Neural cell (in vitro differentiated cells): ENCODE measurements around the gene PPM1H. TPM values are rescaled to one million over a fixed set of nuclear protein-coding genes. Genes with fewer than 3 reads are reported as not detected.

Experiments used
- H2AFZ ChIP-seq: fragments of 200-600, 300-800 bp; sonication (generic), shearing (Covaris generic); 2 replicates; pipeline ENCODE4 v1.6.0; 2014; ENCODE audit warnings: low read depth, mild to moderate bottlenecking, antibody characterized with exemption, low read length, moderate library complexity
- H3F3A ChIP-seq: fragments of 200-600 bp; shearing (Covaris generic); 2 replicates; pipeline ENCODE4 v1.6.1; 2016; ENCODE audit warnings: mild to moderate bottlenecking, moderate library complexity, mixed read lengths, antibody characterized with exemption, low read length; ENCODE audit not compliant: insufficient read depth, poor library complexity, severe bottlenecking
- H3K27ac ChIP-seq: fragments of 200-600, 300-800 bp; sonication (generic), shearing (Covaris generic); 2 replicates; pipeline ENCODE4 v1.5.1; 2014; ENCODE audit warnings: mild to moderate bottlenecking, low read length, moderate library complexity
- H3K27me3 ChIP-seq: fragments of 300-800, 200-600 bp; sonication (generic), shearing (Covaris generic); 2 replicates; pipeline ENCODE4 v1.6.0; 2014; ENCODE audit warnings: mild to moderate bottlenecking, low read depth, low read length, moderate library complexity; ENCODE audit not compliant: insufficient read depth
- H3K36me3 ChIP-seq: fragments of 300-800, 200-600 bp; sonication (generic), shearing (Covaris generic); 2 replicates; pipeline ENCODE4 v1.5.1; 2014; ENCODE audit warnings: mild to moderate bottlenecking, antibody characterized with exemption, low read length, moderate library complexity; ENCODE audit not compliant: insufficient read depth
- H3K4me2 ChIP-seq: fragments of 300-800, 200-600 bp; sonication (generic), shearing (Covaris generic); 2 replicates; pipeline ENCODE4 v1.6.0; 2014; ENCODE audit warnings: mild to moderate bottlenecking, low read length
- H3K4me3 ChIP-seq: fragments of 300-800, 200-600 bp; sonication (generic), shearing (Covaris generic); 2 replicates; pipeline ENCODE4 v1.5.1; 2014; ENCODE audit warnings: mild to moderate bottlenecking, low read length, moderate library complexity
- H3K79me2 ChIP-seq: fragments of 200-600 bp; shearing (Covaris generic); replicated peaks from 2 replicates; pipeline ENCODE4 v1.6.0; 2014; ENCODE audit warnings: mild to moderate bottlenecking, low read length, moderate library complexity; ENCODE audit not compliant: insufficient read depth
- H3K9ac ChIP-seq: fragments of 300-800, 200-600 bp; sonication (generic), shearing (Covaris generic); 2 replicates; pipeline ENCODE4 v1.6.1; 2016; ENCODE audit warnings: mild to moderate bottlenecking, low read length, mixed read lengths
- H3K9me2 ChIP-seq: fragments of 200-600 bp; shearing (Covaris generic); 2 replicates; pipeline ENCODE4 v1.6.1; 2016; ENCODE audit warnings: mild to moderate bottlenecking, low read length, mixed read lengths; ENCODE audit not compliant: insufficient read depth
- H3K9me3 ChIP-seq: fragments of 200-600, 300-800 bp; sonication (generic), shearing (Covaris generic); 2 replicates; pipeline ENCODE4 v1.6.1; 2016; ENCODE audit warnings: mild to moderate bottlenecking, mixed run types, low read length, moderate library complexity, mixed read lengths
- H4K20me1 ChIP-seq: fragments of 200-600 bp; shearing (Covaris generic); 2 replicates; pipeline ENCODE4 v1.6.1; 2016; ENCODE audit warnings: mild to moderate bottlenecking, mixed run types; ENCODE audit not compliant: insufficient read depth
- CTCF ChIP-seq: fragments of 450-650 bp; IDR thresholded peaks from 2 replicates; pipeline ENCODE4 v1.5.1; 2014; ENCODE audit warnings: antibody characterized with exemption, mild to moderate bottlenecking, moderate library complexity; ENCODE audit not compliant: poor library complexity, severe bottlenecking
- EP300 ChIP-seq: fragments of 450-650 bp; conservative IDR thresholded peaks from 2 replicates; pipeline ENCODE4 v1.6.1; 2014; ENCODE audit warnings: antibody characterized with exemption, mild to moderate bottlenecking, moderate library complexity; ENCODE audit not compliant: poor library complexity, severe bottlenecking
- EZH2 ChIP-seq: fragments of 200-600, 300-800 bp; shearing (Covaris generic), sonication (generic); IDR thresholded peaks from 2 replicates; pipeline ENCODE4 v1.6.1; 2014; ENCODE audit warnings: antibody characterized with exemption, low read length, borderline replicate concordance, mild to moderate bottlenecking; ENCODE audit not compliant: insufficient read depth, poor library complexity, severe bottlenecking
- MXI1 ChIP-seq: fragments of 450-650 bp; conservative IDR thresholded peaks from 2 replicates; pipeline ENCODE4 v1.6.1; 2014; ENCODE audit warnings: antibody characterized with exemption, mild to moderate bottlenecking; ENCODE audit not compliant: poor library complexity, severe bottlenecking
- POLR2AphosphoS5 ChIP-seq: IDR thresholded peaks from 2 replicates; pipeline ENCODE4 v1.6.1; 2012
- RAD21 ChIP-seq: fragments of 450-650 bp; conservative IDR thresholded peaks from 2 replicates; pipeline ENCODE4 v1.6.1; 2014; ENCODE audit warnings: antibody characterized with exemption, mild to moderate bottlenecking, moderate library complexity
- REST ChIP-seq: IDR thresholded peaks from 2 replicates; pipeline ENCODE4 v1.6.1; 2012; ENCODE audit warnings: borderline replicate concordance
- SMC3 ChIP-seq: fragments of 450-650 bp; conservative IDR thresholded peaks from 2 replicates; pipeline ENCODE4 v1.6.1; 2014; ENCODE audit warnings: antibody characterized with exemption, mild to moderate bottlenecking, moderate library complexity; ENCODE audit not compliant: poor library complexity
- TAF1 ChIP-seq: IDR thresholded peaks from 2 replicates; pipeline ENCODE4 v1.6.1; 2012; ENCODE audit warnings: low read depth
- polyA plus RNA-seq: library from polyadenylated mRNA; depleted of rRNA; stranded (reverse); fragments of >200 nt; gene quantifications from 2 replicates; pipeline ENCODE4 v1.2.3, GENCODE V29; 2014

The PPM1H gene
- polyA plus RNA-seq, 1 donor from 2014 or later = 3.9 TPM

- no peaks in the 10 kb centered on the region for H3F3A ChIP-seq
- no peaks in the 10 kb centered on the region for H3K79me2 ChIP-seq
- H3K9ac ChIP-seq = no peak overlapping the region
- H3K9me2 ChIP-seq = no peaks in the 10 kb centered on the region
- H3K4me2 ChIP-seq = no peak overlapping the region
- no peak for TF ChIP-seq EZH2
- no peak for TF ChIP-seq CTCF
- TF ChIP-seq SMC3 = no peak
- TF ChIP-seq EP300 = no peak
- no peak overlapping the region for H3K4me3 ChIP-seq
- no peaks in the 10 kb centered on the region for H4K20me1 ChIP-seq
- no peak overlapping the region for H3K27ac ChIP-seq
- H3K9me3 ChIP-seq = no peaks in the 10 kb centered on the region
- no peaks in the 10 kb centered on the region for H3K36me3 ChIP-seq
- no peaks in the 10 kb centered on the region for H3K27me3 ChIP-seq
- H2AFZ ChIP-seq = no peak overlapping the region
Observed at GRCh38 chr12:62971769-62972525, 37.0 kb upstream of the PPM1H start.

GRCh38 chr12:62969695-62970094 is 34.7 kb upstream of the PPM1H start:
- H4K20me1 ChIP-seq = no peaks in the 10 kb centered on the region
- H3K4me2 ChIP-seq = no peak overlapping the region
- H3K27me3 ChIP-seq = no peaks in the 10 kb centered on the region
- no peaks in the 10 kb centered on the region for H3F3A ChIP-seq
- H3K79me2 ChIP-seq = no peaks in the 10 kb centered on the region
- TF ChIP-seq CTCF = no peak
- TF ChIP-seq TAF1 = no peak
- no peak for TF ChIP-seq REST
- no peak for TF ChIP-seq MXI1
- no peak for TF ChIP-seq SMC3
- no peak for TF ChIP-seq POLR2AphosphoS5
- TF ChIP-seq RAD21 = no peak
- TF ChIP-seq EZH2 = no peak
- no peak for TF ChIP-seq EP300
- no peak overlapping the region for H2AFZ ChIP-seq
- H3K27ac ChIP-seq = no peak overlapping the region
- no peaks in the 10 kb centered on the region for H3K9me2 ChIP-seq
- no peaks in the 10 kb centered on the region for H3K36me3 ChIP-seq
- H3K9me3 ChIP-seq = no peaks in the 10 kb centered on the region
- H3K9ac ChIP-seq = no peak overlapping the region
- H3K4me3 ChIP-seq = no peak overlapping the region
